ENCODE data around the gene IL13RA1.

The IL13RA1 gene

GRCh38 chrX:118824173-118824730 is 96.8 kb downstream of the IL13RA1 start:
- TF ChIP-seq CTCF (IDR thresholded peaks at IDR 0.05; ENCODE audit: extremely low read depth, insufficient read depth, missing control alignments) = no peak
- no peak for DNase-seq (ENCODE audit: low spot score)
- in situ Hi-C loops (cut with MboI; ENCODE audit: low pct_unique_long_range_greater_than_20kb, low sequenced_read_pairs, unreplicated experiment) = loop anchor here (25.0 kb wide), 1 partner anchor 362 kb away; no protein-coding TSS in a partner anchor

- DNase-seq (ENCODE audit: low spot score) = no peak
- in situ Hi-C loops (cut with MboI; ENCODE audit: low pct_unique_long_range_greater_than_20kb, low sequenced_read_pairs, unreplicated experiment) = no loop called here
- TF ChIP-seq CTCF (IDR thresholded peaks at IDR 0.05; ENCODE audit: extremely low read depth, insufficient read depth, missing control alignments) = no peak
These were observed 97.8 kb downstream of the IL13RA1 start for GRCh38 chrX:118825227-118825626.

- peak; percentile 79 for TF ChIP-seq CTCF (IDR thresholded peaks at IDR 0.05; ENCODE audit: extremely low read depth, insufficient read depth, missing control alignments)
- DNase-seq (ENCODE audit: low spot score) = peak; percentile 77
- in situ Hi-C loops (cut with MboI; ENCODE audit: low pct_unique_long_range_greater_than_20kb, low sequenced_read_pairs, unreplicated experiment) = no loop called here
These were observed 112.0 kb downstream of the IL13RA1 start for GRCh38 chrX:118839334-118839958.
